Measurements from ENCODE around the gene SORCS3.

Gene SORCS3

DNA sequence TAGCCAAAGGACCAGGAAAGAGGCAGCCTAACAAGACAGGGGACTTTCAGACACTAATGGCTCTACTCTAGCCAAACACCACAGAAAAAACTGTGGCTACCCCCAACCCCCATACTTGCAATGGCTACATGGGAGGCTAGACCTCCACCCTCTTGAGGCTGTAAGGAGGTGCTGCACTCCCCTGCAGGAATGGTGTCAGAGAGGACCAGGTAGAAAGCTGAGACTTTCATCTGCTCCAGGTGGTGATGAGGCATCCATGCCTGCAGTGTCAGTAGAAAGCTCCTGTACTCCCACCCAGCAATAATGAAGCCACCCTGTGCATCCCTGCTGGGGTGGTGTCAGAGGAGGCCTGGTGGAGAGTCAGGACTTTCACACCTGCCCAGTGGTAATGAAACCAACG lies 18.9 kb upstream of the SORCS3 start:
- DNase-seq = no peak

GRCh38 chr10:104622598-104623209 lies 18.4 kb upstream of the SORCS3 start:
- Histone ChIP-seq H3K27ac (ENCODE audit: low read length) (no peak overlapping the region), H3K9ac (ENCODE audit: low read depth, low read length) (no peak overlapping the region), H3K9me3 (ENCODE audit: insufficient read depth, low read length, severe bottlenecking) (no peaks in the 10 kb centered on the region), H3K27me3 (ENCODE audit: insufficient read depth, low read length, poor library complexity) (no peaks in the 10 kb centered on the region), H3K36me3 (ENCODE audit: insufficient read depth, low read length) (no peaks in the 10 kb centered on the region), H3K4me1 (ENCODE audit: insufficient read depth, low read length) (no peaks in the 10 kb centered on the region), H3K79me2 (ENCODE audit: insufficient read depth, low read length) (no peaks in the 10 kb centered on the region), H2AFZ (ENCODE audit: low read depth, low read length) (no peak overlapping the region), H3K4me3 (ENCODE audit: low read depth in 1 of 2, low read length in 2 of 2) (no peak overlapping the region), H4K20me1 (ENCODE audit: insufficient read depth, low read length) (no peaks in the 10 kb centered on the region), H3K4me2 (ENCODE audit: insufficient read depth, low read length) (no peak overlapping the region)
- DNase-seq (no peak), ATAC-seq (ENCODE audit: insufficient read depth, low read depth) (no peak)
- TF ChIP-seq, protein P1, sequence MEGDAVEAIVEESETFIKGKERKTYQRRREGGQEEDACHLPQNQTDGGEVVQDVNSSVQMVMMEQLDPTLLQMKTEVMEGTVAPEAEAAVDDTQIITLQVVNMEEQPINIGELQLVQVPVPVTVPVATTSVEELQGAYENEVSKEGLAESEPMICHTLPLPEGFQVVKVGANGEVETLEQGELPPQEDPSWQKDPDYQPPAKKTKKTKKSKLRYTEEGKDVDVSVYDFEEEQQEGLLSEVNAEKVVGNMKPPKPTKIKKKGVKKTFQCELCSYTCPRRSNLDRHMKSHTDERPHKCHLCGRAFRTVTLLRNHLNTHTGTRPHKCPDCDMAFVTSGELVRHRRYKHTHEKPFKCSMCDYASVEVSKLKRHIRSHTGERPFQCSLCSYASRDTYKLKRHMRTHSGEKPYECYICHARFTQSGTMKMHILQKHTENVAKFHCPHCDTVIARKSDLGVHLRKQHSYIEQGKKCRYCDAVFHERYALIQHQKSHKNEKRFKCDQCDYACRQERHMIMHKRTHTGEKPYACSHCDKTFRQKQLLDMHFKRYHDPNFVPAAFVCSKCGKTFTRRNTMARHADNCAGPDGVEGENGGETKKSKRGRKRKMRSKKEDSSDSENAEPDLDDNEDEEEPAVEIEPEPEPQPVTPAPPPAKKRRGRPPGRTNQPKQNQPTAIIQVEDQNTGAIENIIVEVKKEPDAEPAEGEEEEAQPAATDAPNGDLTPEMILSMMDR (IDR thresholded peaks at IDR 0.05; ENCODE audit: borderline replicate concordance, extremely low read depth, low read length, poor library complexity, severe bottlenecking) = peak; percentile 43
- no peak for TF ChIP-seq EZH2 (IDR thresholded peaks at IDR 0.05; ENCODE audit: borderline replicate concordance, low read depth, low read length, severe bottlenecking)

More for the DNA sequence above, 18.9 kb upstream of the SORCS3 start:
- TF ChIP-seq, protein P1 (IDR thresholded peaks at IDR 0.05; ENCODE audit: borderline replicate concordance, extremely low read depth, low read length, poor library complexity, severe bottlenecking) = no peak
- no peak for TF ChIP-seq EZH2 (IDR thresholded peaks at IDR 0.05; ENCODE audit: borderline replicate concordance, low read depth, low read length, severe bottlenecking)
- Histone ChIP-seq H3K4me1 (ENCODE audit: insufficient read depth, low read length) (no peaks in the 10 kb centered on the region), H3K4me2 (ENCODE audit: insufficient read depth, low read length) (no peak overlapping the region), H3K27ac (ENCODE audit: low read length) (no peak overlapping the region), H3K4me3 (ENCODE audit: low read depth in 1 of 2, low read length in 2 of 2) (no peak overlapping the region), H3K79me2 (ENCODE audit: insufficient read depth, low read length) (no peaks in the 10 kb centered on the region), H3K9me3 (ENCODE audit: insufficient read depth, low read length, severe bottlenecking) (no peaks in the 10 kb centered on the region), H2AFZ (ENCODE audit: low read depth, low read length) (no peak overlapping the region), H3K9ac (ENCODE audit: low read depth, low read length) (no peak overlapping the region), H4K20me1 (ENCODE audit: insufficient read depth, low read length) (no peaks in the 10 kb centered on the region), H3K27me3 (ENCODE audit: insufficient read depth, low read length, poor library complexity) (no peaks in the 10 kb centered on the region), H3K36me3 (ENCODE audit: insufficient read depth, low read length) (no peaks in the 10 kb centered on the region)
- ATAC-seq (ENCODE audit: insufficient read depth, low read depth) = no peak

- Histone ChIP-seq H3K4me3 (ENCODE audit: low read depth in 1 of 2, low read length in 2 of 2) (no peak overlapping the region), H3K4me1 (ENCODE audit: insufficient read depth, low read length) (no peaks in the 10 kb centered on the region), H4K20me1 (ENCODE audit: insufficient read depth, low read length) (no peaks in the 10 kb centered on the region), H3K9ac (ENCODE audit: low read depth, low read length) (no peak overlapping the region), H3K4me2 (ENCODE audit: insufficient read depth, low read length) (no peak overlapping the region), H3K9me3 (ENCODE audit: insufficient read depth, low read length, severe bottlenecking) (no peaks in the 10 kb centered on the region), H3K36me3 (ENCODE audit: insufficient read depth, low read length) (no peaks in the 10 kb centered on the region), H3K27ac (ENCODE audit: low read length) (no peak overlapping the region), H2AFZ (ENCODE audit: low read depth, low read length) (no peak overlapping the region), H3K27me3 (ENCODE audit: insufficient read depth, low read length, poor library complexity) (no peaks in the 10 kb centered on the region), H3K79me2 (ENCODE audit: insufficient read depth, low read length) (no peaks in the 10 kb centered on the region)
- DNase-seq (no peak), ATAC-seq (ENCODE audit: insufficient read depth, low read depth) (no peak)
- TF ChIP-seq, protein P1 (IDR thresholded peaks at IDR 0.05; ENCODE audit: borderline replicate concordance, extremely low read depth, low read length, poor library complexity, severe bottlenecking) = no peak
- TF ChIP-seq EZH2 (IDR thresholded peaks at IDR 0.05; ENCODE audit: borderline replicate concordance, low read depth, low read length, severe bottlenecking) = no peak
These were observed 10.4 kb upstream of the SORCS3 start for GRCh38 chr10:104630731-104631130.
